Stimulated activated naive CD8-positive, alpha-beta T cell treated with anti-CD3 and anti-CD28 coated beads, Interleukin-15, Interleukin-2, amounts not matched to agents 100 ng/mL and 50 ng/mL, for 24 hours (primary cell): ENCODE data around the gene MAGI2.

Source experiments
- H3K27ac Mint-ChIP-seq: one replicate; pipeline ENCODE4 v1.8.0; 2021; ENCODE audit warnings: mild to moderate bottlenecking, mixed read lengths
- H3K27me3 Mint-ChIP-seq: one replicate; pipeline ENCODE4 v1.8.0; 2021; ENCODE audit warnings: mixed read lengths
- H3K36me3 Mint-ChIP-seq: one replicate; pipeline ENCODE4 v1.8.0; 2021; ENCODE audit warnings: low read depth, mixed read lengths
- H3K4me1 Mint-ChIP-seq: one replicate; pipeline ENCODE4 v1.8.0; 2021; ENCODE audit warnings: low read depth, mixed read lengths
- H3K4me3 Mint-ChIP-seq: one replicate; pipeline ENCODE4 v1.8.0; 2021; ENCODE audit warnings: mild to moderate bottlenecking, mixed read lengths
- H3K9me3 Mint-ChIP-seq: one replicate; pipeline ENCODE4 v1.8.0; 2021; ENCODE audit warnings: mixed read lengths

The MAGI2 gene

DNA sequence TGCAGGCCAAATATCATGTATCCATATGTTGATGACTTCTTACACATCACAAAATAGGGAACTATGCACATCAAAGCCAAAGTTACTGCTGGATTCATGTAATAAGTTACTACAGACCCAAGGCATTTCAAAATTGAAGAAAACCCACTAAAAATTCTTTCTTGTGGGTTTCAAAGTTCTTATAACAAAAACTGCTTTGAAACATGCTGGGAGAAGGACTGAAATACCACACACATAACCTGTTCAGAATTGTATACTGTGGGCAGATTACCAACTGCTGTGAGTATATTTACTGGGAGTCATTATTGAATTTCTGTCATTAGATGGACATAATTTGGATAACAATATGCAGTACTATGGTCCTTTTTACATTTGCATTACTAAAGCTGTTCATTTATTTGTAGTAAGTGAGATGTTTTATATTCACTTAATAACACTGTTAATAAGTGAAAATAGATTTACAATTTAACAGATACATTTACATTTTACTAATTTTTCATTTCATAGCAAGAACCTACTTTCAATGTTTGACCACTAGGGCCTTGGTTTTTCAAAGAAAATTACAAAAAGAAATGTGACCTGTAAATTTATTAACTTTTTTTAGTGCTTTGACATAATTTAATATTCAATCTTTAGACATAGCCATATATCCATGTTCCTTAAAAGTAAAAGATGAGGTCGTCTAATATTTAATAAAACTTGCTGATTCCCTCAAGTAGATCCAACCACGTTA lies 132.6 kb downstream of the MAGI2 start:
- no peaks in the 10 kb centered on the region for H3K36me3 Mint-ChIP-seq

DNA sequence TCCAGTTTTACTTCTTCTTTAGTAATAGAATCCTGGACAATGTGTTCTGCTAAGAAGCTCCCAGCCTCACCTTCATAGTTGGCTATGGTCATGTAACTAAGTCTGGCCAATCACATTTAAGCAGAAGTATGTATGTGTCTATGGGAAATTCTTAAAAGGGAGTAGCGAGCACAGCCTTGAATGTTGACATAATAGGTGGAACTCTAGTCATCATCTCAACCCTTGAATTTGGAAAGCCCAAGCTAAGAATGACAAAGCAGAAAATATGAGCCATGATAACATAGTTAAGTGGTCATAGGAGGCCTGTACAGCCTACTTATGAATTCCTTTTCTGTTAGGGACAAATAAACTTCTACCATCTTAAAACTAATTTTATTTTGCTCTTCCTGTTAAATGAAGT lies 134.1 kb downstream of the MAGI2 start:
- no peak overlapping the region for H3K4me3 Mint-ChIP-seq
- H3K27ac Mint-ChIP-seq: no peak overlapping the region
- H3K27me3 Mint-ChIP-seq: no peaks in the 10 kb centered on the region
- H3K36me3 Mint-ChIP-seq: no peaks in the 10 kb centered on the region
- H3K4me1 Mint-ChIP-seq: no peaks in the 10 kb centered on the region
- H3K9me3 Mint-ChIP-seq: no peaks in the 10 kb centered on the region

More for the DNA sequence above, 132.6 kb downstream of the MAGI2 start:
- Mint-ChIP-seq H3K4me3 (no peak overlapping the region), H3K27ac (no peak overlapping the region), H3K9me3 (no peaks in the 10 kb centered on the region), H3K4me1 (no peaks in the 10 kb centered on the region), H3K27me3 (no peaks in the 10 kb centered on the region)

DNA sequence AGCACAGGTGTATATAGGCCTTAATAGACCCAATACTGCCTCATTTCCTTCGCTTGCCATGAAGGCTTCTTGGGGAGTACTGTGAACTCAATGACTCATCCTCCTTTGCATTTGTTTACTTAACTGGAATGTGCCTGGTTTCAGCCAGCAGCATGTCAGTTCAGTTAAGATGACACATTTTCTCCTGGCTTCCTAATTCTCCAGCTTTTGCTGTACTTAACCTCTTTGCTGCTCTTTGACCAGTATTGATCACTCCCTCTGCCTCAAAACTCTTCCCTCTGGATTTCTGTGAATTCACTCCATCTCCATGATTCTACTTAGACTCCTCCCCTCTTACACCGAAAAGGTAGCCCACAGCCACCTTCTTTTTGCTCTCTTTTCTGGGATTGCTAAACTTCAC lies 135.7 kb downstream of the MAGI2 start:
- no peak overlapping the region for H3K4me3 Mint-ChIP-seq
- H3K27me3 Mint-ChIP-seq: no peaks in the 10 kb centered on the region
- no peaks in the 10 kb centered on the region for H3K4me1 Mint-ChIP-seq
- no peak overlapping the region for H3K27ac Mint-ChIP-seq
- H3K9me3 Mint-ChIP-seq: no peaks in the 10 kb centered on the region
- H3K36me3 Mint-ChIP-seq: no peaks in the 10 kb centered on the region

DNA sequence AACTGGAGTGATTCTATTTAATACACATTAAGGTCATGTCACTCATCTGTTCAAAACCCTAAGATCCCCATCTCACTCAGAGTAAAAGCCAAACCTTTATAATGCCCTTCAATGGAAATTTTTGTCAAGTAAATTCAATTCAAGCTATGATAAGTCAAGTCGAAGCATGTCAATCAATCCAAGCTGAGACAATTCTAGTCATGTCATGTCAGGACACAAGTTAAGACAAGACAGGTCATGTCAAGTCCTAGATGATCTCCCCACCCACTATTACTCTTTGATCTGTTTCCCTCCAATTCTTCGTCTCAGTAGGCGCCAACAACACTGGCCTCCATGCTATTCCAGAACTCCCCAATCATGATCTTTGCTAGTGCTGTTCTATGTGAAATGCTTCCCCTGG lies 141.4 kb downstream of the MAGI2 start:
- H3K27me3 Mint-ChIP-seq: no peaks in the 10 kb centered on the region
- H3K4me3 Mint-ChIP-seq: no peak overlapping the region
- no peaks in the 10 kb centered on the region for H3K4me1 Mint-ChIP-seq
- H3K36me3 Mint-ChIP-seq: no peaks in the 10 kb centered on the region
- no peak overlapping the region for H3K27ac Mint-ChIP-seq
- no peaks in the 10 kb centered on the region for H3K9me3 Mint-ChIP-seq

DNA sequence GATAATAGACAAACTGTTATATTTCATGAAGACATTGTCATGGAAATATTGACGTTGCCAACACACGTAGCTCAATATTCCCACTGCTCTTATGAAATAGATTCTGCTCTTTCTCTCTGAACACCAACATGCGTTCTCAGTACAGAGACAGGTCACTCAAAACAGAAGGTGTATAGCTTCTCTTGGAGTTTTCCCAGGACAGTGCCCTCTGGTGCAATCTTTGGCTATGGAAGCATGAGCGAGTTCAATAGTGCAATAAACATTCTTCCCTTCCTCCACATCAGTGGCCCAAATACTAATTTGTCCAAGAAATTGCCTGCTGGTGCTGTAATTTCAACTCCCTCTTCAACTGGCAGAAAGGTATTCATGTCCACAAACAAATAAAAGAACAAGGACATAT lies 145.3 kb downstream of the MAGI2 start:
- no peaks in the 10 kb centered on the region for H3K36me3 Mint-ChIP-seq
- H3K4me1 Mint-ChIP-seq: no peaks in the 10 kb centered on the region
- H3K9me3 Mint-ChIP-seq: no peaks in the 10 kb centered on the region
- H3K27ac Mint-ChIP-seq: no peak overlapping the region
- H3K27me3 Mint-ChIP-seq: no peaks in the 10 kb centered on the region
- H3K4me3 Mint-ChIP-seq: no peak overlapping the region

DNA sequence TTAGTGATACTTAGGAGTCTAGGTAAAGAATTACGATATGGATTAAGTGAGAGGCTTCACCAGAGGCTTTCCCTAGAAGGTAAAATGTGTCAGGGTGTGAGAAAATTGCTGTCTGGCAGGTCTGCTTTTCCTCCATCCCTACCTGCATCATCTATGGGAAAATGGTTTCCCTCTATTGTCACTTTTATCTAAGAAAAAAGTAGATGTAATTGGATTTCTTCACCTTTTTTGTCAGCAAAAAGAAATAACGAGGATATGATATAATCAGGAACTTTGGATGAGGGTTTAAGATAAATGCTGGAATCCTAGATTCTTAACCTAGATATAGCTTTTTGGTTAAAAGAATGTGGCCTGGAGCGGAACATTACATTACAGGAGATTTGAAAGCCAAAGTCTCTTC lies 146.1 kb downstream of the MAGI2 start:
- no peaks in the 10 kb centered on the region for H3K9me3 Mint-ChIP-seq
- no peaks in the 10 kb centered on the region for H3K27me3 Mint-ChIP-seq
- H3K27ac Mint-ChIP-seq: no peak overlapping the region
- H3K4me3 Mint-ChIP-seq: no peak overlapping the region
- no peaks in the 10 kb centered on the region for H3K36me3 Mint-ChIP-seq
- H3K4me1 Mint-ChIP-seq: no peaks in the 10 kb centered on the region

DNA sequence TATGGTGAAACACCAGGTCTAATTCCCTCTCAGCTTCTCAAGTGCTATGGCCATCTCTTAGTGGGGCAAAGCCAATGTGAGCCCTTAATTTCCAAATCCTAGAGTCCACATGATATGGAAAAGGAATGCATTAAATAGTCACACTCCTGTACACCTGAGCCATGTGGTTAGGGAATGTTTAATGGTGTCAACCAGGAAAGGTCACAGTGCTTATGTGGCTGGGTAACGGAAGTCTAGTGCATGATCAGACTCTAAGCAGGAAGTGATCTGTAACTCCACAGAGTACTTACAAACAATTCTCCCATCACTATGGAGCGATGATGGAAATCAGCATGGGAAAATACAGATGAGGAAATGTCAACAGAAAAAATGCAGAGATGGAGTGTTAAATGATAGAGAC lies 148.8 kb downstream of the MAGI2 start:
- Mint-ChIP-seq H3K27ac (no peak overlapping the region), H3K36me3 (no peaks in the 10 kb centered on the region), H3K4me1 (no peaks in the 10 kb centered on the region), H3K27me3 (no peaks in the 10 kb centered on the region), H3K4me3 (no peak overlapping the region), H3K9me3 (no peaks in the 10 kb centered on the region)

DNA sequence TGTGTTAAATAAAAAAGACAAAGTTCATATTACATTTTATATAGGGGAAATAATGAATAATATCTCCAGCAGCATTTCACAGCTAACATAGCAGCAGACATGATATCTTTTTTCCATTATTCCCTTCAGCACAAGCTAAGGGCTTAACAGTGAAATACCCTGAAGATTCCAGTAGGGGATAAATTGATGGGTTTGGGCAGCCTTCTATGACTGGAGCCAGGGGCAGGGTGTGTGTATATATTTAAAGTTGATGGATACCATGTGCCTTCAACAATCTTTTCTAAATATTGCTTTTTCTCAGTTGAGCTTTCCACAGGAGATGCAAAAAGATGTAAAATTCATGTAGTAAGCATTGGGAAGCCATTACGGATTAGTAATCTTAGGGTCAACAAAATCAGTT lies 151.2 kb downstream of the MAGI2 start:
- no peak overlapping the region for H3K27ac Mint-ChIP-seq
- H3K9me3 Mint-ChIP-seq: no peaks in the 10 kb centered on the region
- H3K36me3 Mint-ChIP-seq: no peaks in the 10 kb centered on the region

DNA sequence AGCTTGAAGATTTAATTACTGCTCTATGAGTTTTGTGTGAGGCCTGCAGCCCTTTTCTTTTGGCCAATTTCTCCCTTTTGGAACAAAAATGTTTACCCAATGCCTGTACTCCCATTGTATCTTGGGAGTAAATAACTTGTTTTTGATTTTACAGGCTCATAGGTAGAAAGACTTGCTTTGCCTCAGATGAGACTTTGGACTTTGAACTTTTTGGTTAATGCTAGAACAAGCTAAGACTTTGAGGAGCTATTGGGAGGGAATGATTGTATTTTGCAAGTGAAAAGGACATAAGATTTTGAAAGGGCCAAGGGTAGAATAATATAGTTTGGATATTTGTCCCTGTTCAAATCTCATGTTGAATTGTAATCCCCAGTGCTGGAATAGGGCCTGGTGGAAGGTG lies 152.0 kb downstream of the MAGI2 start:
- H3K36me3 Mint-ChIP-seq: no peaks in the 10 kb centered on the region
- H3K4me3 Mint-ChIP-seq: no peak overlapping the region
- no peaks in the 10 kb centered on the region for H3K4me1 Mint-ChIP-seq
- no peaks in the 10 kb centered on the region for H3K9me3 Mint-ChIP-seq
- no peaks in the 10 kb centered on the region for H3K27me3 Mint-ChIP-seq
- no peak overlapping the region for H3K27ac Mint-ChIP-seq

More for the DNA sequence above, 151.2 kb downstream of the MAGI2 start:
- Mint-ChIP-seq H3K4me1 (no peaks in the 10 kb centered on the region), H3K27me3 (no peaks in the 10 kb centered on the region), H3K4me3 (no peak overlapping the region)

DNA sequence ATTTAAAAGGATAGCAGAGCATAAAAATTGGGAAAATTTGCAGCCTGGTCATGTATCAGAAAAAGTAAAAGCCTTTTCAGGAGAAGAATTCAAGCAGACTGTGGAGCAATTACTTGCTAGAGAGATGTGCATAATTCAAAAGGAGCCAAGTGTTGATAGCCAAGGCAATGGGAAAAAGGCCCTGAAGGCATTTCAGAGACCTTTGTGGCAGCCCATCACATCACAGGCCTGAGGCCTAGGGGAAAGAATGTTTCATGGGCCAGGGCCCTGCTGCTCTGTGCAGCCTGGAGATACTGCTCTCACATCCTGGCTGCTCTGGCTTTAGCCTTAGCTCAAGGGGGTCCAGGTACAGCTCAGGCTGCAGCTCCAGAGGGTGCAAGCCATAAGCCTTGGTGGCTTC lies 152.9 kb downstream of the MAGI2 start:
- no peaks in the 10 kb centered on the region for H3K4me1 Mint-ChIP-seq
- no peak overlapping the region for H3K4me3 Mint-ChIP-seq
- no peaks in the 10 kb centered on the region for H3K27me3 Mint-ChIP-seq
- H3K36me3 Mint-ChIP-seq: no peaks in the 10 kb centered on the region
- H3K27ac Mint-ChIP-seq: no peak overlapping the region
- no peaks in the 10 kb centered on the region for H3K9me3 Mint-ChIP-seq

DNA sequence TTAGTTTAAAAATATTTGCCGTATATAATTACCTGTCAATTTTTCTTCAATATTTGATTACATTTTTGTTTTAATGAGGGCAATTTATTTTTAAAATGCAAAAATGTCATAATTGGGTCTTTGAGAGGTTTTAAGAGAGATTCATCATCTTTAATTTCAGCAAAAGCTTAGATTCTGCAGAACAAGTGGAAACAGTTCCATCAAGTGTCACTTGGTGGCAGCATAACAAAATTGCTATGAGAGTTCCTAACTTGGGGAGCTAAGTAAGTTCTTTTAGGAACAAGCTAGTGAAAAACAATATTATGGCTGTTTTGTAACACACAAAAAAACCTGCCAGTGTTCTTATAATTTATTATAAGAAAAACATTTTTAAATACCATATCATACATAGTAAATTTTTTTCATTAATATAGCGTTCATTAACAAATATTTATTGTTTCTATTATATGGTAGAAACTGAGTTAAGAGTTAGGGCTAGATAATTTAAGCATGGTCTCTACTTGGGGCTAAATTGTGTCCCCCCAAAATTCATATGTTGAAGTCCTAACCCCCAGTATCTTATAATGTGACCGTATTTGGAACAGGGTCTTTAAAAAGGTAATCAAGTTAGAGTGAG lies 155.2 kb downstream of the MAGI2 start:
- Mint-ChIP-seq H3K27ac (no peak overlapping the region), H3K9me3 (no peaks in the 10 kb centered on the region), H3K27me3 (no peaks in the 10 kb centered on the region), H3K4me1 (no peaks in the 10 kb centered on the region), H3K4me3 (no peak overlapping the region), H3K36me3 (no peaks in the 10 kb centered on the region)

DNA sequence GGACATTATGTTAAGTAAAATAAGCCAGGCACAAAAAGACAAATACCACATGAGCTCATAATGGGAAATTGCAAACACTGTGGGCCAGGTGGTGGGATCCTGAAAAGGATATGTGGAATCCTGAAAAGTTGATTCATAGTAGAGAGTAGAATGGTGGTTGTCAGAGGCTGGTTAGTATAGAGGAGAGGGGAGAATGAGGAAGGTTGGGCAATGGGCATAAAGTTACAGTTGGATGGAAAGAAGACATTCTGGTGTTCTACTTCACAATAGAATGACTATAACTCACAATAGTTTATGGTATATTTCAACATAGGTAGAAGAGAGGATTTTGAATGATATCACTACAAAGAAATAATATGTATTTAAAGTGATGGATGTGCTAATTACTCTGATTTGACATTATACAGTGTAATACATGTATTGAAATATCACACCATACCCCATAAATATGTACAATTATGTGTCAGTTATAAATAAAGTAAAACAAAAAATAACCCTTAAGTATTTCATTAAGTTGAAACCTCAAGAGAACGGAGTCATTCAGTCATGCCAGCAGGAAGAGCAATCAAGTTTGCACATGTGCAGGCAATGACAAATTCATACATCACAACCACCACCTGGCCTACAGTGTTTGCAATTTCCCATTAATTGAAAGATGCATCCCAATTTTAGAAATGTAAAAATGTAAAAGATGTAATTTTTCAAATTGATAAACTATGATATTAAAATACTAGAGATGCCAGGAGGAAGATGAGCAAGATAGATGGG lies 156.7 kb downstream of the MAGI2 start:
- no peak overlapping the region for H3K4me3 Mint-ChIP-seq

DNA sequence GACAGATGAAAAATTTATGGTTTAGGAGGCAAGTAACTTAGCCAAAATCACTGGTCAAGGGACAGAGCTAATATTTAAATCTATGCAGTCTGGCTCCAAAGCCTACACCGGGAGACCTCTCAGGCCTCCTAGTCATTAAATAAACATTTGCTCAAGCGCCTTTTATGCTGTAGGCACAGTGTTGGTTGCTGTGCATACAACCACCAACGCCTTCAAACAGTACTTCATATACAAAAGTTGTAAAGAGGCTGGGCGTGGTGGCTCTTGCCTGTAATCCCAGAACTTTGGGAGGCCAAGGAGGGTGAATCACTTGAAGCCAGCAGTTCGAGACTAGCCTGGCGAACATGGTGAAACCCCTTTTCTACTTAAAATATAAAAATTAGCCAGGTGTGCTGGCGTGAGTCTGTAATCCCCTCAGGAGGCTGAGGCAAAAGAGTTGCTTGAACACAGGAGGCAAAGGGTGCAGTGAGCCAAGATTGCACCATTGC lies 159.8 kb downstream of the MAGI2 start:
- no peaks in the 10 kb centered on the region for H3K9me3 Mint-ChIP-seq
- H3K4me1 Mint-ChIP-seq: no peaks in the 10 kb centered on the region
- peaks cover 4% of the 10 kb centered on the region for H3K27me3 Mint-ChIP-seq
- H3K27ac Mint-ChIP-seq: no peak overlapping the region
- no peaks in the 10 kb centered on the region for H3K36me3 Mint-ChIP-seq
- no peak overlapping the region for H3K4me3 Mint-ChIP-seq

More for the DNA sequence above, 156.7 kb downstream of the MAGI2 start:
- no peaks in the 10 kb centered on the region for H3K9me3 Mint-ChIP-seq
- H3K27me3 Mint-ChIP-seq: peaks cover 4% of the 10 kb centered on the region
- H3K36me3 Mint-ChIP-seq: no peaks in the 10 kb centered on the region
- H3K27ac Mint-ChIP-seq: no peak overlapping the region
- no peaks in the 10 kb centered on the region for H3K4me1 Mint-ChIP-seq

DNA sequence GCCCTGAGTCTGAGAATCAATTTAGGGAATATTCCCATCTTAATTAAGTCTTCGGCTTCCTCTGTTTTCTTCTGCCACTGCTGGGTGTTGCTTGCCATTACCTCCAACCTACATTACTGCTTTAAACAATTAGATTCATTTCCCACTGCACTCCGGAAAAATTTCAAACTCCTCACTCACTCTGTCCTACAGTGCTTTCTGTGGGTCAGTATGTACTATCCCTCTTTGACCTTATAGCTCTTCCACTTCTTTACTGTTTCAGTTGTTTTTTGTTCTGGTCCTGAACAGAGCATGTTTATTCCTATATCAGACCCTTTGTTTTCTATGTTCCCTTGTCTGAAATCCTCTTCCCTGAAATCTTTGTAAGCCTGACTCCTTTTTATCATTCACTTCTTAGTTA lies 160.6 kb downstream of the MAGI2 start:
- no peak overlapping the region for H3K27ac Mint-ChIP-seq
- no peaks in the 10 kb centered on the region for H3K36me3 Mint-ChIP-seq
- H3K4me1 Mint-ChIP-seq: no peaks in the 10 kb centered on the region
- H3K9me3 Mint-ChIP-seq: no peaks in the 10 kb centered on the region
- no peak overlapping the region for H3K4me3 Mint-ChIP-seq
- peaks cover 4% of the 10 kb centered on the region for H3K27me3 Mint-ChIP-seq

DNA sequence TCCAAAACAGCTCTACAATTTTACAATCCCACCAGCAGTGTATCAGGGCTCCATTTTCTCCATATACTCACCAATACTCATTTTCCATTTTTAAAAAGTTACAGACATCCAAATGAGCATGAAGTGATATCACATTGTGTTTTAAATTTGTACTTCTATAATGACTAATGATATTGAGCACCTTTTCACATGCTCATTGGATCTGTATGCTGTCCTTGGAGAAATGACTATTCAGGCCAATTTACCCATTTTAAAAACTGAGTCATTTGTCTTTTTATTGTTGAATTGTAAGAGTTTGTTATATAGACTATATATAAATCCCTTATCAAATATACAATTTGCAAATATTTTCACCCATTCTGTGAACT lies 162.0 kb downstream of the MAGI2 start:
- Mint-ChIP-seq H3K27ac (no peak overlapping the region), H3K36me3 (no peaks in the 10 kb centered on the region), H3K27me3 (peaks cover 4% of the 10 kb centered on the region), H3K9me3 (no peaks in the 10 kb centered on the region), H3K4me3 (no peak overlapping the region), H3K4me1 (no peaks in the 10 kb centered on the region)
